GM19328 (cell line): ENCODE measurements around the gene CDC6.
A peak's percentile ranks its signal among the peaks of the same experiment; 100 is the strongest.

ENCODE experiments used
- ATAC-seq: cut with Tn5 transposase; IDR thresholded peaks from one replicate; pipeline ENCODE4 v1.9.1; 2021; ENCODE audit warnings: mild to moderate bottlenecking, moderate library complexity; ENCODE audit not compliant: unreplicated experiment

CDC6 gene

DNA sequence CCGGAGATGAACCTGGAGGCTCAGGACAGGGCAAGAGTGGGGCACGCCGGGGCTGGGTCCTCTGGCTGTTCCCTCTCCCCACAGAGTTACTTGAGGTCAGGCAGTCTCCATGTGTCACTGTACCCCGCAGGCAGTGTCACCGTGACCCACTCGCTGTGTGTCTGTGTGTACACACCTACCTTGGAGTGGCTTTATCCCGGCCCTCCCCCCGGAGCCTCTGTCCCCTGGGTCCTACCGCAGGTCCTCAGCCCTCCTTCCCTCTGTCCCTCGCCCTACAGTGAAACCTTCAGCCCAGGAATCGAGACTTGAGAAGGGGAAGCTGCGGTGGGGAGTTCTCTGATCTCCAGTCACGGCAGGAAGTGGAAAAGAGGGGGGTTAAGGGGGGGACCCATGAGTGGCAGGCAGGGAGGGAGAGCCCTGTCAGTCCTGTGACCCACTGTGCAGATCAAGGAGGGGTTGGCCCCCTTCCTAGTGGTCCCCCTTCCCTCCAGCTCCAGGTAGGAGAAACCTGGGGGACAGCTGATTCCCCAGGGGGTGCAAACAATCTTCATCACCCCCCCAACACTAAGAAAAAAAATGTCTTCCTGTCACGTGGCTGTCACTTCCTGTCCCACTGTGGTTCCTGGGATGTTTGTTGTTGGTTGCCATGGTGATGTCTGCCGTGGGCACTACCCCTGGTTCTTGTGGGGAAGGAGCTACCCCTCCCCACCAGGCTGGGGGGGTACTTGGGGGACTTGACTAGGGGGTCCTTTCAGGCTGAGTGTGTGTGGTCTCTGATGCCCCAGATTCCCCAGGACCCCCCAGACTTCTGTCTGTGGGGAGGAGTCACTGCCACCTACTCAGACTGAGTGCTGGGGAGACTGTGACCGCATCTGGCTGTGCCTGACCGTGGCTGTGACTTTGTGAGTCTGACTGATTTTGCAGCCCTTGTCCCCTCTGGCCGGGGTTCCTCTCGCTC lies 35.0 kb downstream of the CDC6 start:
- peak; percentile 37 for ATAC-seq

- no peak for ATAC-seq
These were observed 36.0 kb downstream of the CDC6 start for GRCh38 chr17:40323391-40324381.

GRCh38 chr17:40325156-40326013 lies 37.7 kb downstream of the CDC6 start:
- ATAC-seq: no peak

DNA sequence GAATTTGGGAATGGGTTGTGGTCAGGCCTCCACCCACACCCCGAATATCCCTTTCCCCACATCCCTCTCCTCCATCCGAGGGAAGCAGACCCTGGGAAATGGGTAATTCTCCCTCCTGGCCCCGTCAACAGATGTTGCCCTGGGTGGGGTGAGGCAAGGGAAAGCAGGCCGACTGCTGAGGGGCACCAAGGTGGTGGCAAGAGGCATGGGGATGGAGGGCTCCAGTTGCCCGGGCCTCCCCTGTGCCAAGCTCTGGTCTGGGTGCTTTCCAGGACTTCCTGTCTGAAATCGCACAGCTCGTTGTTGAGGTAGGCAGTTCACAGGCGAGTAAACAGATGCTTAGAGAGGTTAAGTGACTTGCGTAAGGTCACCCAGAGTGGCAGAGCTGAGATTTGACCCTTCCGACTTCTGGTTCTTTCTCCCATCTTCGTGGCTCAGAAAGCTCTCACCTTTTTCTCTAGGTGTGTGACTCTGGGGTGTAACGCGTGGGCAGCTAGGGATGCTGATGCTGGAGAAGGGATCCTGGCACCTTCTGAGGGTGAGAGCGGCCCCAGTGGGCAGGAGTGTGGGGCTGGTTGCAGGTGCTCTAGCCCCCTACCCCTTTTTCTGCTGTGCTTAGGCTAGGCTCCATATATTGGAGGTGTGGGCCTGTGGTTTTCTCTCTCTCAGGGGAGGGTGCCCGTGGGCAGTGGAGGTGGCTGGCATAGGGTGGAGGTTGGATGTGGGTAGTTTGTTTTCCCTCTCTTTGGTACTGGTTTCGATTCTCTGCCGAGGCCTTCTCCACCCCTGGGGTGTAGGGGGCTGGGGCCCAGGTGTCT lies 38.5 kb downstream of the CDC6 start:
- no peak for ATAC-seq

DNA sequence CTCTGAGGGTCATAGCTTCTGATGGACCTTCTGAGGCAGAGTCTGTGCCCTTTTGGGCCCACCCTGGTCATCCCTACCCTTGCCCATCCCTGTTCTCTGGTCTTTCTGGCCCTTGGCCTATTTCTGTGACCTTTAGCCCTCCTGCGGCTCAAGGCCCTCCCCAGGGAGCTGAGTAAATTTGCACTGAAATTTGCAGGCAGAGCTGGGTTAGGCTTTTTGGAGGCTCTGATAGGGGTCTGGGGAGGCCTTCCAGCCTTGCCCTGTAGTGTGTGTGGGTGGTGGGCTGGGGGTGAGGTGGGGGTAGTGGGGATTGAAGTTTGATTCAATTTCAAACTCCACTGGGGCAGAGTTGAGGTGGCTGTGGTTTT lies 39.1 kb downstream of the CDC6 start:
- no peak for ATAC-seq

GRCh38 chr17:40327244-40327729 lies 39.6 kb downstream of the CDC6 start:
- no peak for ATAC-seq

DNA sequence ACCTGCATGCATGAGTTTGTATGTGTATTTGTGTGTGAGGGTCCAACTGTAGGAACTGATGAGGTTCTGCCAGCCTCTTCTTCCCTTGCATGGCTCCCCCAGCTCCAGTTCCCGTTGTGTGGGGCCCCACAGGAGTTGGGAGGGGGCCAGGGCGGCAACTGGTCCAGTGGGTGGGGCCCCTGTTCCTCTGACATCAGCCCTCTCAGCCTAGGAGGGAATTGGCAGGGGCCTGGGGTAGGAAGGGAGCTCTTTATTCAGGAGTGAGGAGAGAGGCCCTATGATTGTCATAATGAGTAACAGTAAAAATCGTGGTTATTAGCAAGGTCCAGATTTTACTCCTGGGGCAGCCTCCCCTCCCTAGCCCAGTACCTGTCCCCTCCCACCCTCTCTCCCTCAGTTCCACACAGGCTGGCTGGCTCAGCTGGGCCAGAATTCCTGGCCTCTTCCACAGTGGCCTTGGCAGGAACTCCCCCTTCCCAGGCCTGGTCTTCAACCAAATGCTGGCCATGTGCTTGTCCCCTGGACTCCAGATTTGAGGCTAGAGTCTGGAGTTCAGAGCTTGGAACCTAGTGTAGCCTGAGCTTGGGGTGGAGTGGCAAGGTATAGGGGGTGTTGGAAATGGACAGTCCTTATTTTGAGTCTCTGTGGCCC lies 40.2 kb downstream of the CDC6 start:
- ATAC-seq: no peak

- no peak for ATAC-seq
These were observed 40.7 kb downstream of the CDC6 start for GRCh38 chr17:40328386-40328766.

DNA sequence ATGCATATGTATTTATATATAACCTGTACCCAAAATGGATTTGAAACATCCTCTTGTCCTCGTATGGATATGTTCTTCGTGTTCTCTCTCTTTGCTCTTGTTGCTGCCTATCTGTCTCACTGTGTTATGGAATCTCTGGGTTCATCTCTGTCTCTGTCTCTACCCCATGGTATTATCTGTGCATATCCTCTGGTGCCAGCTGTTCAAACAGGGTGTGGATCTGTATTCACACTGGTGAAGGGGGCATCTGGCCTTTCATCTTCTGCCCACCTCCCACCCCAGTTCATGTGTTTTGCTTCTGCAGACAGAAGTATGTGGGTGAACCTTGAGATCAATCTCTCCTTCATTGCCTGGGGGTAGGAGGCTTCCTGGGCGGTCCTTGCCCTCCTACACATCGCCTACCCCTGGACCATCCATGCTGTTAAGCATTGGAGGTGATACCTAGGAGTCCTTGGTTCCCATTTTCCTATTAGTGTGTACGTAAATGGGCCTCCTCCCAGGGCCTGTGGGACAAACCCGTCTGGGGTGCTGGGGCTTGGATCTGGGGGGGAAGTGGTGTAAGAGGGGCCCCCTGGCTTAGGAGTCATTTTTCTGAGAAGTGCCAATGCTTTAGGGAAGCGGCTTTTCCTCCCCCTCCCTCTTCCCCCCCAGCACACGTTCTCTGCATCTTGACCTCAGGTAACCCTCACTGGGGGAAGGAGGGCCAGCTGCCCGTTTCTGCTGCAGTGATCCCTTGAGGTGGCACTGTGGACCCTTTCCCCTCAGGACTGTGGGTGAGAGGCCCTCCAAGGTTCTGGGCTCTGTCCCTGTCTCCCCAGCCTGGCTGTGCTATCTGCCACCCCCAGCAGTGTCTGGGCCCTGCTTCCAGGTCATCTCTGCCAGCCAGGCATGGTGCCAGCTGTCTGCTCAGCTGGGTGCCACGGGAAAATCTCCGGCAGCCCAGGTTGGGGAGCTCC lies 42.4 kb downstream of the CDC6 start:
- ATAC-seq: no peak

GRCh38 chr17:40330850-40331470 lies 43.3 kb downstream of the CDC6 start:
- no peak for ATAC-seq

DNA sequence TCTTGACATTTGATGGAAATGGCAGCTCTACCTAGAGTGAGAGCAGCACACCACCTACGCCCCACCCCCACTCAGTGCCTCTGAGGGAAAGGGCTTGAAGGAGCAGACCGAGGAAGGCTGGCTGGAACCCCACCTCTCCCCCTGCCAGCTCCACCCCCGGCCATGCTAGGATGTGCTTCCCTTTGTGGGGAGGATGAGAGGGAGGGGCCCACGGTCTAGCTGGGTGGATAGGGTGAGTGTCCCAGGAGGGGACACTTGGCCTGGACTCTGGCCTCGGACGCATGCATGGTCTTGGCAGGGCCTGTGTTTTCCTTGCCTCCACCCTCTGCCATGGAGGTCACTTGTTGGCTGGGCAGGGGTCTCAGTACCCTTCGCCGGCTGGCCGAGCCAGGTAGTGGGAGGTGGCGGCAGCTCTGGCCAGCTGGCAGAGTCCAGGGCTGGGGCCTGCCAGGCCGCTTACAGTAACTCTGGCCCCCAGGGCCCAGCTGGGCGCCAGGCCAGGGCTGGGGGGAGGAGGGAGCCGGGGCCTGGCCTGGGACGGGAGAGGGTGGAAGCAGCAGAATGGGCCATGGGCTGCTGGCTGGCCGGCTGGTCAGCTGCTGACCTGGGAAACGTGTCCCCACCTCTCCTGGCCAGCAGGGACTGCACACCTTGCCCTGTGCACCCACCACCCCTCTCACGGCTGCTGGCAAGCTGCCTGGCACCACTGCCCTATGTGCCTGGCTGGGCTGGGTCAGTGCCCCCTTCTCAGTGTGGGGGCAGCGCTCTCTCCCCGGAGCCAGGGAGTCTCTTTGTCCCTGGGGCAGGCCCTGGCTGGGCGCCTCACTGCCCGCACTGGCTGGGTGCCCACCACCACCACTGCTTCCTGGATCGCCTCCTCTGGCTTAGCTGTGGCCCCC lies 44.3 kb downstream of the CDC6 start:
- ATAC-seq: no peak

DNA sequence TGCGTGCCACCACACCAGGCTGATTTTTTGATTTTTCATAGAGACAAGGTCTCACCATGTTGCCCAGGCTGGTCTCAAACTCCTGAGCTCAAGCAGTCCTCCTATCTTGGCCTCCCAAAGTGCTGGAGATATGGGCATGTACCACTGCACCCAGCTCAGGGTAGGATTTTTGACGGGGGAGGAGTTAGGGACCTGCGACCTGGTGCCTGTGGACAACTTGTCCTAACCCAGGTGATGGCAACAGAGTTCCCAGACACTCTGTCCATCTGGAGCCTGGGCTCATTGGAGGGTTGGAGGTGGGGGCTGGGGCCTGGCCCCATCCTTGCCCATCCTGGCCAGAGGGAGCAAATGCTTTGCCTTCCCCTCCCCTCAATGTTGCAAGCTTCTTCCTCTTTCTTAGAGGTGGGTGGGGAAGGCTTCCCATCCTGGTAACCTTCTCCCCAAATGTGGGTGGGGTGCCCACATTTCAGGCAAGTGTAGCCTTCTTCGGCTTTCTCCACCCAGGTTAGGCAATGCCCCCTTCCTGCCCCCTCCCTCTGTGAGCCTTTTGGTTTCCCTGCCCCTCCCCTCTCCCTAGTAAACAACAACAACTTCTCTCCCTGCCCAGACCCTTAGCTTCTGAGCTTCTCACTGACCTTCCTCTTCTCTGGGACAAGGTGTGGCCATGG lies 46.2 kb downstream of the CDC6 start:
- ATAC-seq: no peak

DNA sequence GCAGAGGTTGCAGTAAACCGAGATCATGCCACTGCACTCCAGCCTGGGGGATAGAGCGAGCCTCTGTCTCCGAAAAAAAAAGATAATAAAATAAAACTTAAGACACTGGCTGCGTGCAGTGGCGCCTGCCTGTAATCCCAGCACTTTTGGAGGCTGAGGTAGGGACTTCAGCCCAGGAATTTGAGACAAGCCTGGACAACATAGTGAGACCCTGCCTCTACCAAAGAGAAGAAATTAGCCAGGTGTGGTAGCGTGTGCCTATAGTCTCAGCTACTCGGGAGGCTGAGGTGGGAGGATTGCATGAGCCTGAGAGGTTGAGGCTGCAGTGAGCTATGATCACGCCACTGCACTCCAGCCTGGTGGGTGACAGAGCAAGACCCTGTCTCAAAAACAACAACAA lies 47.9 kb downstream of the CDC6 start:
- ATAC-seq: no peak

GRCh38 chr17:40337351-40337750 lies 49.7 kb downstream of the CDC6 start:
- no peak for ATAC-seq

GRCh38 chr17:40338058-40338457 lies 50.4 kb downstream of the CDC6 start:
- ATAC-seq: no peak
